ENCODE measurements around the gene HOXD12. TPM values are rescaled to one million over a fixed set of nuclear protein-coding genes. Genes with fewer than 3 reads are reported as not detected.

The HOXD12 gene
- total and polyA plus RNA-seq, 9 donors, result not detected

DNA sequence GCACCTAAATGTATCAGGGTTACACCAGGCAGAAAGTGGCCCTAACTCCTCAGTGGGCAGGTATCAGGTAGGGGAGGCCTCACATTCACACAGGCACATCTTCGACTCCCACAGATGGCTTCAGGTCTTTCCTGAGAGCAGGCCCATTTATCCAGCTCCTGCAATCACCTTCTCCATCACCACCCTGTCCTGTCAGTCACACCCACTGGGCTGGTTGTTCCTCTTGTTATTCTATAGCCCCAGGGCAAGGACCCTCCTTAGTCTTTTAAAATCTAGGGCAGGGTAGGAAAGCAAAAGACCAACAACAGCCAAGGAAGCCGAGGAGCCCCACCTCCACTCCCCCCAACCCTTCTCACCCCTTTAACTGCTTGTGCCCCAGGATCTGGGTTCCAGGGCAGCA, 42.7 kb downstream of the HOXD12 start:
- no peak overlapping the region for H3K4me3 ChIP-seq
- H3K9me3 ChIP-seq, result no peaks in the 10 kb centered on the region
- 85 to 89% (median 88%) methylated on average over 2 of the region's 2 CpGs for WGBS, 3 donors
- intact Hi-C loops (cut with DNase I), result loop anchor here in 3 of 4 donors (5.0 to 10.0 kb wide), 4 partner anchors 123 to 495 kb away; partner anchors contain the start of gene MTX2 (in 1 of the 3)
- no peaks in the 10 kb centered on the region for H3K27me3 ChIP-seq
- H3K27ac ChIP-seq, result no peak overlapping the region
- DNase-seq, result peak in 1 of 5 donors; percentile 3
- H3K36me3 ChIP-seq, result no peaks in the 10 kb centered on the region
- peaks cover 9% of the 10 kb centered on the region for H3K4me1 ChIP-seq (ENCODE audit: insufficient read depth)
- TF ChIP-seq EP300 (IDR thresholded peaks at IDR 0.05), result no peak
- TF ChIP-seq, protein P1, sequence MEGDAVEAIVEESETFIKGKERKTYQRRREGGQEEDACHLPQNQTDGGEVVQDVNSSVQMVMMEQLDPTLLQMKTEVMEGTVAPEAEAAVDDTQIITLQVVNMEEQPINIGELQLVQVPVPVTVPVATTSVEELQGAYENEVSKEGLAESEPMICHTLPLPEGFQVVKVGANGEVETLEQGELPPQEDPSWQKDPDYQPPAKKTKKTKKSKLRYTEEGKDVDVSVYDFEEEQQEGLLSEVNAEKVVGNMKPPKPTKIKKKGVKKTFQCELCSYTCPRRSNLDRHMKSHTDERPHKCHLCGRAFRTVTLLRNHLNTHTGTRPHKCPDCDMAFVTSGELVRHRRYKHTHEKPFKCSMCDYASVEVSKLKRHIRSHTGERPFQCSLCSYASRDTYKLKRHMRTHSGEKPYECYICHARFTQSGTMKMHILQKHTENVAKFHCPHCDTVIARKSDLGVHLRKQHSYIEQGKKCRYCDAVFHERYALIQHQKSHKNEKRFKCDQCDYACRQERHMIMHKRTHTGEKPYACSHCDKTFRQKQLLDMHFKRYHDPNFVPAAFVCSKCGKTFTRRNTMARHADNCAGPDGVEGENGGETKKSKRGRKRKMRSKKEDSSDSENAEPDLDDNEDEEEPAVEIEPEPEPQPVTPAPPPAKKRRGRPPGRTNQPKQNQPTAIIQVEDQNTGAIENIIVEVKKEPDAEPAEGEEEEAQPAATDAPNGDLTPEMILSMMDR (IDR thresholded peaks at IDR 0.05), result no peak
- no peak for TF ChIP-seq POLR2A (IDR thresholded peaks at IDR 0.05)

DNA sequence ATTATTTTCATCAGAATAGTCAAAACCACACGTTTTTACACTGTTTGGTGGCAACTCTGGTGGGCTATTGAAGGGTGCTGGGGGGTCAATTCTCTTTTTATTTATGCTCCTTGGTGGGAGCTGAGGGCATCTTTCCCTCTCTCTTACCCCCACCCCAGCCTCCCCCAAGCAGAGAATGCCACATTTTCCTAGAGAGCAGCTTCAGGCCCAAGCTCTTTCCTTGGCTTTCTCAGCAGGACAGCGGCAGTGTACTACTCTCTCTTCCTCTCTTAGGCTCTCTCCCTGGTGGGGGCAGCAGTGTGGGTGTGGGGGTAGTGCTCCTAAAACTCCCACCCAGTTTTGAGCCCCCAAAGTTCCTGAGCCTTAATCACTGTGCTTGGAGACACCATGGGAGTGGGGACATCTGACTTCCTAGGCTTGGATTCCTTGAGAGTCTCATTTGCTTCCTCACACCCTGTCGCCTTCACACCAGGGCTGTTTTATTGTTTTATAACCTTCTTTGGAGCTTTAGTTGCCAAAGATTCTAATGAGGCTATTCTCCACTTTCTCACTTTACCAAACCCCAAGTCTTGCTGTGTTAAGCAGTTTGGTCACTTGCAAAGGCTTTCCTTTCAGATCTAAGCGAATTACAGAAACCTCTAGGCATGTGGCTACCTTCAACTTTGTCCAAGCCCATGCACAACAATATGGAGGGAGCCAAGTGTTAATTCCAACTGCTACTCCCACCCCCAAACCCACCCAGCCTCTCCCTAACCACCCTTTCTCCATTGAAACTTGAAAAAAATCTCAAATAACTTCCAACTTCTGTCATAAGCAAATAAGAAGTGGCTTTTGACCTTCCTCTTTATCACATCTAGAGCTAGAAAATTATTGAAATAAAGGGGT, 45.7 kb downstream of the HOXD12 start:
- TF ChIP-seq EP300 (IDR thresholded peaks at IDR 0.05) (no peak), POLR2A (IDR thresholded peaks at IDR 0.05) (no peak)
- TF ChIP-seq, protein P1 (IDR thresholded peaks at IDR 0.05), result no peak
- Histone ChIP-seq H3K27ac (no peak overlapping the region), H3K27me3 (no peaks in the 10 kb centered on the region), H3K4me1 (ENCODE audit: insufficient read depth) (peaks cover 15% of the 10 kb centered on the region), H3K36me3 (no peaks in the 10 kb centered on the region), H3K4me3 (no peak overlapping the region), H3K9me3 (no peaks in the 10 kb centered on the region)
- WGBS, 3 donors, result 77 to 81% (median 78%) methylated on average over 4 of the region's 4 CpGs
- no peak for DNase-seq
- intact Hi-C loops (cut with DNase I), result loop anchor here in 1 of 4 donors (10.0 kb wide), 1 partner anchor 119 kb away; the partner anchor contains the start of gene MTX2

DNA sequence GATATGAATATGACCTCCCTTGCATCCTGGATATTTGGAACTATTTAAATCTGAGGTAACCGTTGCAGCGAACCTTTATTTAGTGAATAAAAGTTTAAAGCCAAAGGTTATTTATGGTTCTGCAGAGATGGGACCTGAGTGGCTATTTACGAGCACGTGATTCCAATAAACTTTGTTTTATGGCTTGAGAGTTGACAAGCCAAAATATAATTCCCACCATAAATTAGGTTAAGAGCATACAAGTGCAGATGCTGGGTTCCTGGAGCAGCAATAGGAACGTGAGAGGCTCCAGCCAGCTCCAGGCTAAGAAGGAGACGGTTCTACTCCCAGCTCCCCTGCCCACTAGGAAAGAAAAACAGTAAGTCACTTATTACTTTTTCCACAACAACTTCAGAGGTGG, 46.5 kb downstream of the HOXD12 start:
- TF ChIP-seq, protein P1 (IDR thresholded peaks at IDR 0.05), result no peak
- TF ChIP-seq EP300 (IDR thresholded peaks at IDR 0.05) (no peak), POLR2A (IDR thresholded peaks at IDR 0.05) (no peak)
- no peak overlapping the region for H3K4me3 ChIP-seq
- intact Hi-C loops (cut with DNase I), result loop anchor here in 1 of 4 donors (10.0 kb wide), 1 partner anchor 119 kb away; the partner anchor contains the start of gene MTX2

DNA sequence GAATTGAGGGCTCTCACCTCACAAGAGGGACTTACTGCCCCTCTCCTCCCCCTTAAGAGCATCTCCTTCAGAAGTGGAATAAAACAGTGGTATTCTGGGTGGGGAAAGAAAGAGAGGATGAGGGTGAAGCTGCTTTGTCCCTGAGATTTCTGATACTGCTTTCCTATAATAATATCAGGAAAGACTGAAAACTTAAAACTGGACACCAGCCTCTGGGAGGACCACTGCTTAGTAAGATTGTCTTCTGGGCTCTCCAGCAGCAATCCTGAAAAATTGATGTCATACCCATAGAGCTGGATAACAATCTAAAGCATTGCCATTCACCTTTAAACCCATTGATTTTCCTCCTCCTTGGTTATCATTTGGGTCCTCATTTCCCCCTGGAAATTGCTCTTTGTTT, 47.0 kb downstream of the HOXD12 start:
- Histone ChIP-seq H3K27ac (no peak overlapping the region), H3K27me3 (no peaks in the 10 kb centered on the region), H3K4me1 (ENCODE audit: insufficient read depth) (peaks cover 10% of the 10 kb centered on the region), H3K9me3 (no peaks in the 10 kb centered on the region), H3K4me3 (no peak overlapping the region), H3K36me3 (no peaks in the 10 kb centered on the region)
- TF ChIP-seq EP300 (IDR thresholded peaks at IDR 0.05) (no peak), POLR2A (IDR thresholded peaks at IDR 0.05) (no peak)
- TF ChIP-seq, protein P1 (IDR thresholded peaks at IDR 0.05), result no peak
- intact Hi-C loops (cut with DNase I), result loop anchor here in 1 of 4 donors (10.0 kb wide), 1 partner anchor 118 kb away; the partner anchor contains the start of gene MTX2
- no peak for DNase-seq

More for the DNA sequence above, 46.5 kb downstream of the HOXD12 start:
- 63 to 81% (median 75%) methylated on average over 6 of the region's 6 CpGs for WGBS, 3 donors
- H3K9me3 ChIP-seq, result no peaks in the 10 kb centered on the region
- no peak for DNase-seq
- H3K36me3 ChIP-seq, result no peaks in the 10 kb centered on the region
- H3K4me1 ChIP-seq (ENCODE audit: insufficient read depth), result peaks cover 12% of the 10 kb centered on the region
- H3K27ac ChIP-seq, result no peak overlapping the region
- no peaks in the 10 kb centered on the region for H3K27me3 ChIP-seq

Data from ovary (tissue), 9 donors.